ENCODE results near the gene OR6A2.

Gene OR6A2

GRCh38 chr11:6799402-6799801 lies at the start of gene OR6A2:
TSS of gene OR6A2 (minus strand) at chr11:6799689. CDS start at chr11:6795708, 3,981 bp downstream.
- no peak within 1 kb of the TSS for H3K27ac ChIP-seq
- CTCF ChIA-PET: interaction anchor here (0.7 kb wide), 1 partner anchor 498 kb away, joined by 4 read pairs; no protein-coding TSS in a partner anchor
- POLR2A ChIA-PET (ENCODE audit: low non-redundant PET): no interaction called here

GRCh38 chr11:6845383-6845782 lies 45.9 kb upstream of the OR6A2 start, which contains the start of gene OR10A5:
TSS of gene OR10A5 (plus strand) at chr11:6845683. CDS start at chr11:6845683, 0 bp downstream.
- CTCF ChIA-PET: no interaction called here
- TF ChIP-seq, protein P1, sequence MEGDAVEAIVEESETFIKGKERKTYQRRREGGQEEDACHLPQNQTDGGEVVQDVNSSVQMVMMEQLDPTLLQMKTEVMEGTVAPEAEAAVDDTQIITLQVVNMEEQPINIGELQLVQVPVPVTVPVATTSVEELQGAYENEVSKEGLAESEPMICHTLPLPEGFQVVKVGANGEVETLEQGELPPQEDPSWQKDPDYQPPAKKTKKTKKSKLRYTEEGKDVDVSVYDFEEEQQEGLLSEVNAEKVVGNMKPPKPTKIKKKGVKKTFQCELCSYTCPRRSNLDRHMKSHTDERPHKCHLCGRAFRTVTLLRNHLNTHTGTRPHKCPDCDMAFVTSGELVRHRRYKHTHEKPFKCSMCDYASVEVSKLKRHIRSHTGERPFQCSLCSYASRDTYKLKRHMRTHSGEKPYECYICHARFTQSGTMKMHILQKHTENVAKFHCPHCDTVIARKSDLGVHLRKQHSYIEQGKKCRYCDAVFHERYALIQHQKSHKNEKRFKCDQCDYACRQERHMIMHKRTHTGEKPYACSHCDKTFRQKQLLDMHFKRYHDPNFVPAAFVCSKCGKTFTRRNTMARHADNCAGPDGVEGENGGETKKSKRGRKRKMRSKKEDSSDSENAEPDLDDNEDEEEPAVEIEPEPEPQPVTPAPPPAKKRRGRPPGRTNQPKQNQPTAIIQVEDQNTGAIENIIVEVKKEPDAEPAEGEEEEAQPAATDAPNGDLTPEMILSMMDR (conservative IDR thresholded peaks at IDR 0.05; ENCODE audit: low read depth): no peak

More at GRCh38 chr11:6799402-6799801, at the start of gene OR6A2:
- TF ChIP-seq, protein P1 (conservative IDR thresholded peaks at IDR 0.05; ENCODE audit: low read depth): no peak
- no peak for DNase-seq (ENCODE audit: low spot score)

DNA sequence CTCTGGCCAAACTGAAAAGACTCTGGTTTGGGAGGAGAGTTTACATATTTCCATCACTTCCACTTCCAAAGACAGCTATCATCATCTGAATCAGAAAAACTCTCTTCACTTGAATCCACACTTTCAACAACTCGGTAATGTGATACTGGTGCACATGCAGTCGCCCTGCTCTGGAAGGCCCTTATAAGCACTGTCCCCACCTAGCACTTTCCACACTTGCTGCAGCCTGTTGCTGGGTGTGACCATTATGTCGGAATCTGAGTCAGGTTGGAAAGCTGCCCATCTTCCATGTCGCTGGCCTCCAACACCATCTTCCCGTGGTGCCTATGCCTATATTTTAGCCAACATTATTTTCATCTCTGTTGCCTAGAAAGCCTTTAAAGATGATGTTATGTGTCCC lies 44.9 kb upstream of the OR6A2 start:
- H3K27ac ChIP-seq: no peak overlapping the region
- no peak for DNase-seq (ENCODE audit: low spot score)
- TF ChIP-seq, protein P1 (conservative IDR thresholded peaks at IDR 0.05; ENCODE audit: low read depth): no peak
- ChIA-PET CTCF (no interaction called here), POLR2A (ENCODE audit: low non-redundant PET) (no interaction called here)

More at GRCh38 chr11:6845383-6845782, 45.9 kb upstream of the OR6A2 start, which contains the start of gene OR10A5:
- no peak for DNase-seq (ENCODE audit: low spot score)
- POLR2A ChIA-PET (ENCODE audit: low non-redundant PET): no interaction called here
- H3K27ac ChIP-seq: no peak within 1 kb of the TSS

GRCh38 chr11:6843670-6844069 lies 44.2 kb upstream of the OR6A2 start:
- ChIA-PET POLR2A (ENCODE audit: low non-redundant PET) (no interaction called here), CTCF (no interaction called here)
- DNase-seq (ENCODE audit: low spot score): no peak
- TF ChIP-seq, protein P1 (conservative IDR thresholded peaks at IDR 0.05; ENCODE audit: low read depth): no peak
- H3K27ac ChIP-seq: no peak overlapping the region

GRCh38 chr11:6841694-6842093 lies 42.2 kb upstream of the OR6A2 start:
- no peak overlapping the region for H3K27ac ChIP-seq
- TF ChIP-seq, protein P1 (conservative IDR thresholded peaks at IDR 0.05; ENCODE audit: low read depth): no peak
- CTCF ChIA-PET: no interaction called here
- DNase-seq (ENCODE audit: low spot score): no peak
- POLR2A ChIA-PET (ENCODE audit: low non-redundant PET): no interaction called here

- POLR2A ChIA-PET (ENCODE audit: low non-redundant PET): no interaction called here
Observed at GRCh38 chr11:6834021-6834420, 34.5 kb upstream of the OR6A2 start.

More at GRCh38 chr11:6834021-6834420, 34.5 kb upstream of the OR6A2 start:
- no peak overlapping the region for H3K27ac ChIP-seq
- CTCF ChIA-PET: no interaction called here
- TF ChIP-seq, protein P1 (conservative IDR thresholded peaks at IDR 0.05; ENCODE audit: low read depth): no peak
- DNase-seq (ENCODE audit: low spot score): no peak

All from RWPE1 (cell line).